Measurements from ENCODE around the gene ECPAS.
"Not testable (repeated sequence)": the region's sequence is repeated elsewhere in the genome, so short reads cannot be mapped to it uniquely, and the experiment has no call there.

DNA sequence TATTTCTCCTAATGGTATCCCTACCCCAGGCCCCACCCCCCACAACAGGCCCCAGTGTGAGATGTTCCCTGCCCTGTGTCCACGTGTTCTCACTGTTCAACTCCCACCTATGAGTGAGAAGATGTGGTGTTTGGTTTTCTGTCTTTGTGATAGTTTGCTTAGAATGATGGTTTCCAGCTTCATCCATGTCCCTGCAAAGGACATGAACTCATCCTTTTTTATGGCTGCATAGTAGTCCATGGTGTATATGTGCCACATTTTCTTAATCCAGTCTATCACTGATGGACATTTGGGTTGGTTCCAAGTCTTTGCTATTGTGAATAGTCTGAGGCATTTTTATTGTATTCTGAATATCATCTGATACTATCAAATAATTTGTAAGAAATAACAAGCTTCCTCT lies 38.4 kb downstream of the ECPAS start:
- not testable (repeated sequence) for TF ChIP-seq POLR2A (IDR thresholded peaks at IDR 0.05)
- TF ChIP-seq, protein P1, sequence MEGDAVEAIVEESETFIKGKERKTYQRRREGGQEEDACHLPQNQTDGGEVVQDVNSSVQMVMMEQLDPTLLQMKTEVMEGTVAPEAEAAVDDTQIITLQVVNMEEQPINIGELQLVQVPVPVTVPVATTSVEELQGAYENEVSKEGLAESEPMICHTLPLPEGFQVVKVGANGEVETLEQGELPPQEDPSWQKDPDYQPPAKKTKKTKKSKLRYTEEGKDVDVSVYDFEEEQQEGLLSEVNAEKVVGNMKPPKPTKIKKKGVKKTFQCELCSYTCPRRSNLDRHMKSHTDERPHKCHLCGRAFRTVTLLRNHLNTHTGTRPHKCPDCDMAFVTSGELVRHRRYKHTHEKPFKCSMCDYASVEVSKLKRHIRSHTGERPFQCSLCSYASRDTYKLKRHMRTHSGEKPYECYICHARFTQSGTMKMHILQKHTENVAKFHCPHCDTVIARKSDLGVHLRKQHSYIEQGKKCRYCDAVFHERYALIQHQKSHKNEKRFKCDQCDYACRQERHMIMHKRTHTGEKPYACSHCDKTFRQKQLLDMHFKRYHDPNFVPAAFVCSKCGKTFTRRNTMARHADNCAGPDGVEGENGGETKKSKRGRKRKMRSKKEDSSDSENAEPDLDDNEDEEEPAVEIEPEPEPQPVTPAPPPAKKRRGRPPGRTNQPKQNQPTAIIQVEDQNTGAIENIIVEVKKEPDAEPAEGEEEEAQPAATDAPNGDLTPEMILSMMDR (IDR thresholded peaks at IDR 0.05): not testable (repeated sequence)

All from ovary (tissue), 3 donors.